Measurements from ENCODE around the gene ZBTB24. TPM values are rescaled to one million over a fixed set of nuclear protein-coding genes. Genes with fewer than 3 reads are reported as not detected.

The ZBTB24 gene
- total RNA-seq, 1 experiment from 2014 or later: 21.5 TPM

DNA sequence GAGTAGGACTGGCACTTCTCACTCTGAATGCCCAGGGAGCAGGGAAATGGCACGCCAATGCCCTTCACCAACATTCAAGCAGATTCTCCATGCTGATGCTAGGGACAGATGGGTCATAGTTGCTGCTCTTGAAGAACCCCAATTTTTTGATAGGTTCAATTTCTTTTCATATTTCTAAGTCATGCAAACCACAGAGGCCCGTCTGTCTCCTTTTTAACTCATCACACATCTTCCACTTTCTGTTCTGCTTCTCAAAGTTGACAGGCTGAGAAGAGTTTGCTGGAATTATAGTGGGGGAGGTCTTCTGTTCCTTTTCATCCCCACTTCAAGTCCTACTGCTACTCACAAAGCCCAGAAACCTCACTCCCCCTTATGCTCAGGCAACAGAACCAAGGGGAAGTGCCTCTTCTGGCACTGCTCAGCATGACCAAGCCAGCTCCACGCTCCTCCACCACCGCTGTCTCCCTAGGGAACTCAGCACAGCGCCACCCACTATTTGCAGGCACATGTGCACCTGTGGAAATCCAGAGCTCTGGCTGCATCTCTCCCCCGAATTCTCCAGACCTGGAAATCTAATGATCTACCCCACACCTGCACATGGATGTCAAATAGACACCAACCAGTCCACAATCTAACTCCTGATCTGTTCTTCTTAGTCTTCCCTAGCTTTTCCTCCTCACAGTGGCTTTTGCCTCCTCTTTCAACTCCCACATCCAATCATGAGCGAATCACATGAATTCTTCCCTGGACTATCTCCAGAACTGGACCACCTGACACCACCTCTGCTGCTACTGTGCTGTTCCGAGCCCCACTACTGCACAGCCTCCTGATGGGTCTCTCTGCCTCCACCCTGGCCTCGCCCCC, 10.7 kb downstream of the ZBTB24 start:
- Histone ChIP-seq H3K4me1 (ENCODE audit: control insufficient read depth, insufficient read depth, low read length) (peaks cover 6% of the 10 kb centered on the region; the same call in 1 of the 2 replicates), H3K27me3 (ENCODE audit: control insufficient read depth, insufficient read depth, low read length) (no peaks in the 10 kb centered on the region), H3K4me3 (ENCODE audit: low read depth in 2 of 2, low read length in 2 of 2) (no peak overlapping the region), H3K9me3 (ENCODE audit: control insufficient read depth, insufficient read depth, low read depth, low read length) (no peaks in the 10 kb centered on the region), H3K27ac (ENCODE audit: low read length) (no peak overlapping the region), H3K36me3 (ENCODE audit: control insufficient read depth, insufficient read depth, low read length) (peaks cover 31% of the 10 kb centered on the region)
- in situ Hi-C loops (cut with HindIII; ENCODE audit: low pct_unique_long_range_greater_than_20kb, low sequenced_read_pairs) (no loop called here), intact Hi-C loops (cut with micrococcal nuclease; ENCODE audit: unreplicated experiment) (no loop called here)
- no peak for DNase-seq (ENCODE audit: low read depth, low spot score)
- BruUV-seq (replicated peaks): no TSS peak
- ChIA-PET CTCF (no interaction called here), POLR2A (no interaction called here)
- ATAC-seq: no peak
- TF ChIP-seq SIN3A (IDR thresholded peaks at IDR 0.05; ENCODE audit: borderline replicate concordance, insufficient read depth, low read depth, low read length): no peak
- TF ChIP-seq, protein P1, sequence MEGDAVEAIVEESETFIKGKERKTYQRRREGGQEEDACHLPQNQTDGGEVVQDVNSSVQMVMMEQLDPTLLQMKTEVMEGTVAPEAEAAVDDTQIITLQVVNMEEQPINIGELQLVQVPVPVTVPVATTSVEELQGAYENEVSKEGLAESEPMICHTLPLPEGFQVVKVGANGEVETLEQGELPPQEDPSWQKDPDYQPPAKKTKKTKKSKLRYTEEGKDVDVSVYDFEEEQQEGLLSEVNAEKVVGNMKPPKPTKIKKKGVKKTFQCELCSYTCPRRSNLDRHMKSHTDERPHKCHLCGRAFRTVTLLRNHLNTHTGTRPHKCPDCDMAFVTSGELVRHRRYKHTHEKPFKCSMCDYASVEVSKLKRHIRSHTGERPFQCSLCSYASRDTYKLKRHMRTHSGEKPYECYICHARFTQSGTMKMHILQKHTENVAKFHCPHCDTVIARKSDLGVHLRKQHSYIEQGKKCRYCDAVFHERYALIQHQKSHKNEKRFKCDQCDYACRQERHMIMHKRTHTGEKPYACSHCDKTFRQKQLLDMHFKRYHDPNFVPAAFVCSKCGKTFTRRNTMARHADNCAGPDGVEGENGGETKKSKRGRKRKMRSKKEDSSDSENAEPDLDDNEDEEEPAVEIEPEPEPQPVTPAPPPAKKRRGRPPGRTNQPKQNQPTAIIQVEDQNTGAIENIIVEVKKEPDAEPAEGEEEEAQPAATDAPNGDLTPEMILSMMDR (IDR thresholded peaks at IDR 0.05): no peak
- no peak for TF ChIP-seq POLR2AphosphoS5 (IDR thresholded peaks at IDR 0.05; ENCODE audit: low read depth, low read length)
- TF ChIP-seq, protein P2, sequence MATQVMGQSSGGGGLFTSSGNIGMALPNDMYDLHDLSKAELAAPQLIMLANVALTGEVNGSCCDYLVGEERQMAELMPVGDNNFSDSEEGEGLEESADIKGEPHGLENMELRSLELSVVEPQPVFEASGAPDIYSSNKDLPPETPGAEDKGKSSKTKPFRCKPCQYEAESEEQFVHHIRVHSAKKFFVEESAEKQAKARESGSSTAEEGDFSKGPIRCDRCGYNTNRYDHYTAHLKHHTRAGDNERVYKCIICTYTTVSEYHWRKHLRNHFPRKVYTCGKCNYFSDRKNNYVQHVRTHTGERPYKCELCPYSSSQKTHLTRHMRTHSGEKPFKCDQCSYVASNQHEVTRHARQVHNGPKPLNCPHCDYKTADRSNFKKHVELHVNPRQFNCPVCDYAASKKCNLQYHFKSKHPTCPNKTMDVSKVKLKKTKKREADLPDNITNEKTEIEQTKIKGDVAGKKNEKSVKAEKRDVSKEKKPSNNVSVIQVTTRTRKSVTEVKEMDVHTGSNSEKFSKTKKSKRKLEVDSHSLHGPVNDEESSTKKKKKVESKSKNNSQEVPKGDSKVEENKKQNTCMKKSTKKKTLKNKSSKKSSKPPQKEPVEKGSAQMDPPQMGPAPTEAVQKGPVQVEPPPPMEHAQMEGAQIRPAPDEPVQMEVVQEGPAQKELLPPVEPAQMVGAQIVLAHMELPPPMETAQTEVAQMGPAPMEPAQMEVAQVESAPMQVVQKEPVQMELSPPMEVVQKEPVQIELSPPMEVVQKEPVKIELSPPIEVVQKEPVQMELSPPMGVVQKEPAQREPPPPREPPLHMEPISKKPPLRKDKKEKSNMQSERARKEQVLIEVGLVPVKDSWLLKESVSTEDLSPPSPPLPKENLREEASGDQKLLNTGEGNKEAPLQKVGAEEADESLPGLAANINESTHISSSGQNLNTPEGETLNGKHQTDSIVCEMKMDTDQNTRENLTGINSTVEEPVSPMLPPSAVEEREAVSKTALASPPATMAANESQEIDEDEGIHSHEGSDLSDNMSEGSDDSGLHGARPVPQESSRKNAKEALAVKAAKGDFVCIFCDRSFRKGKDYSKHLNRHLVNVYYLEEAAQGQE (IDR thresholded peaks at IDR 0.05; ENCODE audit: insufficient read depth in 1 of 2, low read depth in 2 of 2, low read length in 1 of 2): no peak
- no peak for TF ChIP-seq TCF7L2 (IDR thresholded peaks at IDR 0.05; ENCODE audit: low read depth, low read length)

DNA sequence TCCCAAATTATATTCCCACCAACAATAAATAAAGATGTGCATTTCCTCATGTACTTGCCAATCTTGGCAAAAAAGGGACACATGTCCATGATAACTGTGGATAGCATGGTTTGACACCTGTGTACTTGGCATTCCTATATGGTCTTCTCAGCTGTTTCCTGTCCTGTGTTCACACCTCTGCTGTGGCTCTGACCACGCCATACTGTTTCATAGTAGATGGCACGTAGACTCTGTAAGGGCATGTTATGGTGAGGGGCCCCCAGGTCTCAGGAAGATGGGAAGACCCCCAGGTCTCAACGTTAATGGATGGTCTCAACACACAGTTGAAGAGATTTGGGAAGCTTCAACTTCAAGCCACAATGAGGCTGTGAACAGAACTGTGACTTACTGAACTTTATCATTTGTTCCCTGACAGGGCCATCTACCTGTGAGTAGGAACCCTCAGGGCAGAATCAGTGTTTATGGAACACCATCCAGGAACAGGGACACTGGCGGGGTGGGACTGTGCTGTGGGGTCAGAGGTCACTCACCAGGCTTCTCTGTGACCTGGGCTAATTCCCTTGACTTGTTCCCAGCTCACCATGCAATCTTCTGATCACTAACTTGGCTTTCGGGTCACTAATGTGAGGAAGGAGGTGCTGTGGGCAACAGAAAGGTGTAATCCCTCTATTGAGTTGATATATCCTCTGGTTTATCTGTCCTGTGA, 11.8 kb downstream of the ZBTB24 start:
- TF ChIP-seq TCF7L2 (IDR thresholded peaks at IDR 0.05; ENCODE audit: low read depth, low read length) (no peak), POLR2AphosphoS5 (IDR thresholded peaks at IDR 0.05; ENCODE audit: low read depth, low read length) (no peak), SIN3A (IDR thresholded peaks at IDR 0.05; ENCODE audit: borderline replicate concordance, insufficient read depth, low read depth, low read length) (no peak)
- TF ChIP-seq, protein P1 (IDR thresholded peaks at IDR 0.05): no peak
- TF ChIP-seq, protein P2 (IDR thresholded peaks at IDR 0.05; ENCODE audit: insufficient read depth in 1 of 2, low read depth in 2 of 2, low read length in 1 of 2): no peak
- Histone ChIP-seq H3K36me3 (ENCODE audit: control insufficient read depth, insufficient read depth, low read length) (peaks cover 37% of the 10 kb centered on the region), H3K27ac (ENCODE audit: low read length) (no peak overlapping the region), H3K9me3 (ENCODE audit: control insufficient read depth, insufficient read depth, low read depth, low read length) (no peaks in the 10 kb centered on the region), H3K4me1 (ENCODE audit: control insufficient read depth, insufficient read depth, low read length) (peaks cover under 1% of the 10 kb centered on the region; the same call in 1 of the 2 replicates), H3K4me3 (ENCODE audit: low read depth in 2 of 2, low read length in 2 of 2) (no peak overlapping the region), H3K27me3 (ENCODE audit: control insufficient read depth, insufficient read depth, low read length) (no peaks in the 10 kb centered on the region)
- intact Hi-C loops (cut with micrococcal nuclease; ENCODE audit: unreplicated experiment): no loop called here
- POLR2A ChIA-PET: no interaction called here
- CTCF ChIA-PET: no interaction called here
- no TSS peak for BruUV-seq (replicated peaks)
- ATAC-seq (no peak), DNase-seq (ENCODE audit: low read depth, low spot score) (no peak)
- in situ Hi-C loops (cut with HindIII; ENCODE audit: low pct_unique_long_range_greater_than_20kb, low sequenced_read_pairs): no loop called here

Data from Panc1 (cell line).